HG03025 (cell line): Measurements from ENCODE around the gene GBX1.

Experiments
- ATAC-seq: cut with Tn5 transposase; IDR thresholded peaks from one replicate; pipeline ENCODE4 v1.9.1; 2021; ENCODE audit warnings: mild to moderate bottlenecking, moderate library complexity; ENCODE audit not compliant: unreplicated experiment, low FRiP score

Gene GBX1

DNA sequence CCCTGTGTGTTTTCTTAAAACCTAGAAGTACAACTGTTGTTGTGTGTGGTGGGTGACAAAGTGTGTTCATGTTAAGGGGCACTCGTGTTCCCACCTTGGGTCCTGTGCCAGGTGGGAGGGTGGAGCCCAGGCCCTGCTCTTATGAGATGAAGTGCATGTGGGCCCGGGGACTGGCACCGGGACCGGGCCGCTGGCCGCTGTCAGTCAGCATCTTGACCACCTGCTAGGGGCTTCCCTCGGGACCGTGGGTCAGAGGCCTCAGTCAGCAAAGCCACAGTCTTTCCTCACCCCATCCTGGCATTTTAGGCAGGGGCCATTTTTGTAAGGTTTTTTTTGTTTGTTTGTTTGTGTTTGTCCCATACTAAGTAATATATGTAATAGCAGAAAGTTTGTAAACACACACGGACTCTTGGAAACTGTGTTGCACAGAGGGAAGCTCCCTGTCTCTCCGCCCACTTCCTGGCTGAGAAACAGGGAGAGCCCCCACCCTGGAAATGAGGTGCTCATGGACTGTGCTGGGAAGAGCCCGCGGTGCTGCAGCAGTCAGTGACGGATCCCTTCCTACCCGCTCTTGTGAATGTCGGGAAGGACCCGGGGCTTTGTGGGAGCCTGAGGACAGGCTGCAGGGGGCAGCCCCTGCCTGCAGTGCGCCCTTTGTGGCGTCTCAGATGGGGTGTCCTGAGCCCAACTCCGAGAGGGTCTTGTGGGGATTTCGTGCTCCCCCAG lies 67.8 kb downstream of the GBX1 start:
- ATAC-seq = no peak
